Natural killer cell treated with Interleukin-12 subunit alpha and Interleukin-12 subunit beta and Interleukin-15 and Interleukin-18, amount 100 ng/mL, for 72 hours (primary cell): ENCODE measurements around the gene KIDINS220. TPM values are rescaled to one million over a fixed set of nuclear protein-coding genes. Genes with fewer than 3 reads are reported as not detected.
"Not testable (repeated sequence)": the region's sequence is repeated elsewhere in the genome, so short reads cannot be mapped to it uniquely, and the experiment has no call there.

Experiments used
- ATAC-seq, 2 donors: fragments of 150-1000 bp; cut with Tn5 transposase in 1 of 2; sonication (Bioruptor Pico), chemical (Tn5 transposase) in 1 of 2; 2 replicates each; pipeline ENCODE4 v1.10.0; 2021
- DNase-seq: peaks from one replicate; pipeline ENCODE4 v3.0.0; 2022; ENCODE audit warnings: low spot score
- H3K27ac Mint-ChIP-seq, 2 donors: 1 replicate in 1 of 2; 2 replicates in 1 of 2; pipeline ENCODE4 v1.8.0; 2022; ENCODE audit warnings: mixed read lengths in 2 of 2, mild to moderate bottlenecking in 1 of 2, moderate library complexity in 1 of 2
- H3K27me3 Mint-ChIP-seq, 2 donors: 1 replicate in 1 of 2; 2 replicates in 1 of 2; pipeline ENCODE4 v1.8.0; 2022; ENCODE audit warnings: mixed read lengths in 2 of 2
- H3K36me3 Mint-ChIP-seq: one replicate; pipeline ENCODE4 v1.8.0; 2022; ENCODE audit warnings: mixed read lengths
- H3K4me1 Mint-ChIP-seq, 2 donors: 1 replicate in 1 of 2; 2 replicates in 1 of 2; pipeline ENCODE4 v1.8.0; 2022; ENCODE audit warnings: low read depth in 2 of 2, mixed read lengths in 2 of 2, mild to moderate bottlenecking in 1 of 2
- H3K4me3 Mint-ChIP-seq: one replicate; pipeline ENCODE4 v1.8.0; 2022; ENCODE audit warnings: mixed read lengths
- H3K9me3 Mint-ChIP-seq: 2 replicates; pipeline ENCODE4 v1.8.0; 2022; ENCODE audit warnings: mixed read lengths
- total RNA-seq, 2 donors: library from RNA; stranded (reverse); gene quantifications; one replicate each; pipeline ENCODE4 v1.2.3, GENCODE V29; 2022

KIDINS220 gene
- total RNA-seq, 2 donors from 2014 or later = 39.1 to 43.8 TPM

DNA sequence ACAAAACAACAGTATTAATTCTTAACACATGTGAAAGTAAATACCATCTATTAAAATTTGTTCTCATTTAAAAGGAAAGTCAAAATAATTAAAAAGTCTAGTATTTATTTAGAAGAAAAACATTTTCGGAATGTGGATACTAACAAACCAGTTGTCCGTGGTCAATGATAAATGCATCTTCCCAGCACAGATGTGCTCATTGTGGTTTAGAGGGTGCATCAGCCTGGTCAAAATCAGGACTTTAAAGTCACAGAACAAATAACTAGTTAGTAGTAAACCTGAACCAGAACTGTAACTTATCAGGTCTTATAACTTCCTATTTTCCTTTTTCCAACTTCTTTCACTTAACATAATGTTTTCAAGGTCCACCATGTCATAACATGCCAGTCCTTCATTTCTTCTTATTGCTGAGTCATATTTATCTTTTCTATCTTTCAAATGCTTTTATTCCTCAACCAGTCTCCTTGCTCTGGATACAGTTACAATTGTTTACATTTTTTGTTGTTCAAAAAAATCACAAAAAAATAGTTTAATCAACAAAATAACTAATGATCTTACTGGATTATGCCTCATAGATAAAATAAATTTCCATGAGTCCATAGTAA lies 99.7 kb downstream of the KIDINS220 start:
- no peak for DNase-seq
- no peak for ATAC-seq
- Mint-ChIP-seq H3K4me3 (no peak overlapping the region), H3K27ac (no peak overlapping the region), H3K9me3 (no peaks in the 10 kb centered on the region), H3K36me3 (peaks cover 7% of the 10 kb centered on the region), H3K27me3 (no peaks in the 10 kb centered on the region), H3K4me1 (no peaks in the 10 kb centered on the region)

DNA sequence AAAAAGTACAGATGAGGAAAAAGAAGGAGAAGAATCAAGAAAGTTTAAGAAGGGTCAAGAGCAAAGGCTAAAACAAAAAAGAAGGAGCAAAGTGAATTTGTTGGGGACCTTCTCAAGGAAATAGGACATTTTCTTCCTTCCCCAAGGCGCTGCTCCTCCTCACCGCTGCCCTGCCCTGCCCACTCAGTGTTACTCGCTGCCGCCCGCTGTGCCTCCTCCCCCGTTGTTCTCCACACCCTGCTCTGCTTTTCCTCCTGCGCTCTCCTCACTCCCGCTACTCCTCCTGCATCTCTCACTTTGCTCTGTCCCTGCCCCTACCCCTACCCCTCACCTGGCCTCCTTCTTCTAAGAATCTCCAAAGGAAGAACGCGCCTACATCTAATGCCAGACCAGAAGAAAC lies 104.8 kb downstream of the KIDINS220 start:
- Mint-ChIP-seq H3K4me1 (no peaks in the 10 kb centered on the region), H3K27me3 (no peaks in the 10 kb centered on the region), H3K4me3 (no peak overlapping the region), H3K9me3 (no peaks in the 10 kb centered on the region), H3K36me3 (peaks cover 33% of the 10 kb centered on the region), H3K27ac (no peak overlapping the region)
- no peak for ATAC-seq
- DNase-seq = no peak

DNA sequence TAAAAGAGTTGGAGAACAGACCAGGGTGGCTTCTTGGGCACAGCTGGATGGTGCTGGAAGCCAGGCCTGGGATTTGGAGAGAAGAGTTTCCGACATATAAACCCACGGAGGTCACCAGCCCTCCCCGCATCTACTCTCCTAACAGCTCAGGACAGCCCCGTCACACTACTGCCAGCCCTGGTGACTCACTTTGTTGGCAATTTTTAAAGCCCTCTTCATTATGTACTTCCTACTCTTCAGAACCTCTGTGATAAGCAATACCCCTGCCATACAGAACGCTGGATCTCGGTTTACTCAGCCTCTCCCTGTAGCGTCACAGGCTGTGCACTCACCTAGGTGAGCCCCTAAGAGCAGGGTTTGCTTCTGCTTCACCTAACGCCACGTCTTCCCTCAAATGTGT lies 107.5 kb downstream of the KIDINS220 start:
- DNase-seq (no peak), ATAC-seq (no peak)
- Mint-ChIP-seq H3K9me3 (no peaks in the 10 kb centered on the region), H3K36me3 (peaks cover 33% of the 10 kb centered on the region), H3K27me3 (no peaks in the 10 kb centered on the region), H3K4me1 (no peaks in the 10 kb centered on the region), H3K27ac (no peak overlapping the region), H3K4me3 (no peak overlapping the region)

DNA sequence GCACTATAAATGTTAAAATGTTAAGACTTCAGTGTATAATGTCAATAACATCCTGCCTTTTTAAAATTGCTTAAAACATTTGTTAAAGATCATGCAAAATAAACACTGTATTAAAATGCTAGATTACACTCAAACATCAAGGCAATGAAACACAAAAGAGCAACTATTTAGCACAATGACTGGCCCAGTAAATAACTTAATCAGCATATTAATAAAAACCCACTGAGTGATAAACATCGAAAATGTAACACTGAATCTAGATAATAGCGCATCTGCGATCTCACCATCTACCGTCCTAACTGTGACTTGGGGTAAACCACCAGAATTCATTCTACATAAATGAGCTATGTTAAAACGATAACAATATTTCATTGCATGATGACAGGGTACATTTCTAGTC lies 108.3 kb downstream of the KIDINS220 start:
- H3K27me3 Mint-ChIP-seq, DNase-seq, H3K4me3 Mint-ChIP-seq, H3K4me1 Mint-ChIP-seq, H3K27ac Mint-ChIP-seq, ATAC-seq, H3K9me3 Mint-ChIP-seq: not testable (repeated sequence)
- H3K36me3 Mint-ChIP-seq = peaks cover 33% of the 10 kb centered on the region

DNA sequence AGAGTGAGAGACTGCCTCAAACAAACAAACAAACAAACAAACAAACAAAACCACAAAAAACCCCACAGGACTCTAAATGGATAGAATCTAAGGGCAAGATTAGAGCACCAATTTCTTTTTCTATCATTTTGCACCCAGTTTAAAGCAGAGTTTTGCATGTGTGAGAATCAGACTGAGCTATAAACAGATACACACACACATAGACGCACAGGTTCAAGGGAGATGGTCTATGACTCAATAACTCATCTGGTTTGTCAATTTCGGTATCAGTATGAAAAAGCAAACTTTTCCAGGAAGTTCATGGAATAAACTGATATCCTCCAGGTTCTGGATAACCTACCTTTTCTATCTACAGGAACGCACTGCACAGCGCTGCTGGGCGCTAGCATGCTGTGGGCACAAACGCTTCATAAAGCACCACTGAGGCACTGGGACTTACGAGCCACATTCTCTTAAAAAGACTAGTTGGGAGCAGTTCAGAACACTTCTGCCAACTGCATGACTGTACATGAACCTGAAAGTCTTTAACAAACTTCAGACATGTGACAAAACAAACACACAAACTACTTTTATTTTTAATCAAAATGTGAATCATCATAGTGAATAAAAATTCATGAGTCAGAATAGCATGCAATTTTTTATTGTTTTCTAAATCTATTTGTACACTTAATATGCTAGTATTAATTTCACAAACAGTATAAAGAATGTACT lies 109.0 kb downstream of the KIDINS220 start:
- ATAC-seq = no peak
- Mint-ChIP-seq H3K27me3 (no peaks in the 10 kb centered on the region), H3K4me1 (no peaks in the 10 kb centered on the region), H3K27ac (no peak overlapping the region), H3K9me3 (no peaks in the 10 kb centered on the region), H3K4me3 (no peak overlapping the region), H3K36me3 (peaks cover 33% of the 10 kb centered on the region)
- DNase-seq = no peak

DNA sequence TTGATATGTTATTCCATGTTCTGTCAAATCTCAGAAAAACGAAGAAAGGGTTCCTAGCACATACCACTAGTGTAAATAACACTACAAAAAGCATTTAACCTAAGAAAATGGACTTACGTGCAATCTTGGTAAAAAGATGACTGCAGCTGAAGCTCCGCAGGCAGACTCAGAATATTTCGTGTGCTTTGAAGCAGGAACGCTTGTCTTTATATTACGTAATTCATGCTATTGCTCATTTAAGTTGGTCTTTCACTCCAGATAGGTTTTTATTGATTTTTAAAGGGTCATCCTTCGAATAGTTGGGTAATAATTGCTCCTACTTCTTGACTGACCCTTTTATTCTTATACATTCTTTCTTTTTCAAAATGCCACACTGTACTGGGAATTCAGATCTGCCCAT lies 111.6 kb downstream of the KIDINS220 start:
- H3K4me1 Mint-ChIP-seq = no peaks in the 10 kb centered on the region
- no peaks in the 10 kb centered on the region for H3K9me3 Mint-ChIP-seq
- no peaks in the 10 kb centered on the region for H3K27me3 Mint-ChIP-seq
- H3K4me3 Mint-ChIP-seq = no peak overlapping the region
- no peak for DNase-seq
- H3K36me3 Mint-ChIP-seq = peaks cover 17% of the 10 kb centered on the region
- no peak for ATAC-seq
- no peak overlapping the region for H3K27ac Mint-ChIP-seq

DNA sequence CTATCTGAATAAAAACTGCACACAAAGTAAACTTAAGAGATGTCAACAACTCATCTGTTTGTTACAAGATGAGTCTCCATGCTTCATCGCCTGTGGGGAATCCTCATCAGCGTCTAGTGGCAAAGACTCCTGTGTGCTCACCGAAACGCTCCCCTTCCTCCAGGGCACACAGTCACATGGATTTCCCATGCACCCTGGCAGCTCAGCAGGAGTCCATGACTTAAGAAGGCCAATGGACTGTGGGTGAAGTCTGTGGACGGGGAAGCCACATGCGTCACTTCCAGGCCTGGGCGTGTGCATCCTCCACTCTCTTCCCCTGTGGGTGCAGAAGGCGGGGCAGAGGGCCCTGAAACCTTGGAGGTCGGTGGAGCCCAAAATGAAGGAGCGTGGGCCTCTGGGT lies 114.4 kb downstream of the KIDINS220 start:
- no peak for DNase-seq
- Mint-ChIP-seq H3K36me3 (peaks cover under 1% of the 10 kb centered on the region), H3K9me3 (no peaks in the 10 kb centered on the region), H3K4me3 (no peak overlapping the region), H3K27me3 (no peaks in the 10 kb centered on the region), H3K27ac (no peak overlapping the region), H3K4me1 (no peaks in the 10 kb centered on the region)
- ATAC-seq = no peak

DNA sequence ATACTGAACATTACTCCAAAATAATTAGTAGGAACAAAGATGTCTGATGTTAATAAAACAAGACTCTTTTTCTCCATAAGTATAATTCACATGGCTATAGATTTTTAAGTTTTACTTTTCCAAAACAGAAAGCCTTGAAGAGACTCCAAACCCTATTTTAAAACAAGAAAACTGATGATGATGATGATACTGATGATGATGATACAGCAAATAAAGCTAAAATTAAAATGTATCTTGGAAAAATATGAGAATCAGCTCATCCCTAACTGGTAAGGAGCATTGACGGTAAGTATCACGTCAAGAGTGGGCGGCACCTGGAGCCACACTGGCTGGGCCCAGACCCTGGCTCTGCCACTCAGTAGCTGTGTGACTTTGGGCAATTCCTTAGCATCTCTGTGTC lies 116.0 kb downstream of the KIDINS220 start:
- no peak overlapping the region for H3K27ac Mint-ChIP-seq
- H3K36me3 Mint-ChIP-seq = no peaks in the 10 kb centered on the region
- DNase-seq (no peak), ATAC-seq (no peak)
- no peaks in the 10 kb centered on the region for H3K4me1 Mint-ChIP-seq
- no peaks in the 10 kb centered on the region for H3K9me3 Mint-ChIP-seq
- H3K4me3 Mint-ChIP-seq = no peak overlapping the region
- no peaks in the 10 kb centered on the region for H3K27me3 Mint-ChIP-seq

DNA sequence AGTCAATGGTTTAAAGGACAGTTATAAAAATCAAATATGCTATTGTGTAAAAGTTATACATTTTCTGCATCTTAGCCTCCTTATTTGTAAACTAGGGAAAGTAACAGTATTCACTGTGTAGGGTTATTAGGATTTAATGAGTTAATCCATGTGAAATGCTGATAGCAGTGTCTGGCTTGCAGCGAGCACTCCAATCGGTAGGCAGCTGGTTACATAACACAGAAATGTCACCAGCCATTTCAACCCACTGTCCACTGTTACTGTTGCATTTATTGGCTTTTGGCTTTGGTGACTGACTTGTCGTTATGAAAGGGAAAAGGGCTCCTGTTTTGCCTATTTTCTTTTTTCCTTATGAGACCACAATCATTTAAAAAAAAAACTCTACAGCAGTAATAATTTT lies 116.7 kb downstream of the KIDINS220 start:
- peaks cover 0 to 5% of the 10 kb centered on the region in 2 donors for H3K27me3 Mint-ChIP-seq
- peaks cover 4% of the 10 kb centered on the region for H3K9me3 Mint-ChIP-seq
- ATAC-seq = no peak
- no peak overlapping the region for H3K27ac Mint-ChIP-seq
- H3K36me3 Mint-ChIP-seq = peaks cover 5% of the 10 kb centered on the region
- no peaks in the 10 kb centered on the region for H3K4me1 Mint-ChIP-seq
- H3K4me3 Mint-ChIP-seq = no peak overlapping the region
- no peak for DNase-seq

DNA sequence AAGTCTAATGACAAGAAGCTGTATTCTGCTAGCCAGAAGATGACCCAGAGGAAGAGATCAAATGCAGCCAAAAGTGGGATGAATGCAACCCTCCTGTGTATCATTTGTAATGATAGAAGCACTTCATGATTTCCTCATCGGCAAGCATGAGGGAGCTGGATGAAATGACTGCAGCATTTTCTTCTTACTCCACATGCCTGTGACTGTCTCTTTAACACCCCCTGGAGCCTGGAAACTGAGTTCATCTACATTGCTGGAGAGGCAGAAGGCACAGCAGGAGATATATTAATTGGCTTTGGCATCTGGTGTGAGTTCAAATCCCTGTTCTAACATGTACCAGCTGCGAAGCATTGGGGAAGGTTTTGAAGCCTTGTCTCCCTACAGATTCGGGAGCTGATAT lies 117.9 kb downstream of the KIDINS220 start:
- Mint-ChIP-seq H3K27ac (no peak overlapping the region), H3K36me3 (peaks cover 8% of the 10 kb centered on the region), H3K4me3 (no peak overlapping the region), H3K9me3 (peaks cover 5% of the 10 kb centered on the region), H3K27me3 (peaks cover 0 to 9% of the 10 kb centered on the region in 2 donors), H3K4me1 (no peaks in the 10 kb centered on the region)
- no peak for DNase-seq
- ATAC-seq = no peak

DNA sequence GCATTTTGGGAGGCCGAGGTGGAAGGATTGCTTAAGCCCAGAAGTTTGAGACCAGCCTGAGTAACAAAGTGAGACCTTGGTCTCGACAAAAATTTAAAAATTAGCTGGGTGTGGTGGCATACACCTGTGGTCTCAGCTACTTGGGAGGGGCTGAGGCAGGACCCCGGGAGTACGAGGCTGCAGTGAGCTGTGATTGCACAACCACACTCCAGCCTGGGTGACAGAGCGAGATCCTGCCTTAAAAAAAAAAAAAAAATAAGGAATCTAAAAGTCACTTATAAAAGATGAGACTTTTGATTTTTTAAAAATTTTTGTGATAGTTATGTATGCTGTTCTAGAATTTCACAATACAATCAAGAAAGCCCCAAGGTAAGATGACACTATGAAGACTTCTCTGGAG lies 122.4 kb downstream of the KIDINS220 start:
- DNase-seq (no peak), ATAC-seq (no peak)
- no peak overlapping the region for H3K27ac Mint-ChIP-seq
- peaks cover 0 to 10% of the 10 kb centered on the region in 2 donors for H3K27me3 Mint-ChIP-seq
- H3K36me3 Mint-ChIP-seq = peaks cover 8% of the 10 kb centered on the region
- no peak overlapping the region for H3K4me3 Mint-ChIP-seq
- H3K4me1 Mint-ChIP-seq = no peaks in the 10 kb centered on the region
- peaks cover 5% of the 10 kb centered on the region for H3K9me3 Mint-ChIP-seq

DNA sequence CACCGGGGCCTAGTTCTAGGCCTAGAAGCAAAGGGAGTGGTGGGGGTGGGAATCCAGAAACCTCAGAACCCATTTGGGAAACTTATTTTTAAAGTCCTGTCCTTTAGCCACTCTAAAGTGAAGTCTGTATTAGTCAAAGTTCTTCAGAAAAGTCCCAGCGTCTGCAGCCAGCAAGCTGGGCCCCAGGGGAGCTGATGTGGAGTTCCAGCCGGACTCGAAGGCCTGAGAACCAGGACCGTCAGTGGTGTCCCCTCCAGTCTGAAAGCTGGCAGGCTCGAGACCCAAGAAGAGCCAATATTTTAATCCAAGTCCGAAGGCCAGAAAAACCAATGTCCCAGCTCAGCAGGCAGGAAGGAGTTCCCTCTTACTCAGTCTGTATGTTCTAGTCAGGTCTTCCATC lies 123.1 kb downstream of the KIDINS220 start:
- Mint-ChIP-seq H3K27me3 (peaks cover 0 to 13% of the 10 kb centered on the region in 2 donors), H3K9me3 (peaks cover 5% of the 10 kb centered on the region), H3K4me3 (no peak overlapping the region), H3K36me3 (peaks cover 8% of the 10 kb centered on the region), H3K27ac (no peak overlapping the region), H3K4me1 (no peaks in the 10 kb centered on the region)
- ATAC-seq = no peak
- DNase-seq = no peak

DNA sequence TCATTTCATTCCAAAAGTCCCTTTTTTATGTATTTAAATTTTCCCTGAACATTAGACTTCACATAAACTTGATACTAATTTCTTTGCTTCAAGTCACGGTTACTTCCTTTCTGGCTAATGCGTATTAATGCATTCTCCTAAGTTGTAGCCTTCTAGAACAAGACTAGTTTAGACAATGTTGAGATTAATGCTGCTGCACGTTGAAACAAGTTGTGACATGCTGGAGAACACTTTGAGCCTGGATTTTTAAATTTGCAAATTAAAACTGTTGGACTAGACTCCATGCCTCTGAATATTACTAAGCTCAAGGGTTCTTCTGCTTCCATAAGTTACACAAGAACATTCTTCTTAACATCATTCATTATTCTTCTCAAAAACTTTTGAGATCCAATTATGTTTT lies 126.5 kb downstream of the KIDINS220 start:
- H3K27me3 Mint-ChIP-seq = peaks cover 0 to 10% of the 10 kb centered on the region in 2 donors

DNA sequence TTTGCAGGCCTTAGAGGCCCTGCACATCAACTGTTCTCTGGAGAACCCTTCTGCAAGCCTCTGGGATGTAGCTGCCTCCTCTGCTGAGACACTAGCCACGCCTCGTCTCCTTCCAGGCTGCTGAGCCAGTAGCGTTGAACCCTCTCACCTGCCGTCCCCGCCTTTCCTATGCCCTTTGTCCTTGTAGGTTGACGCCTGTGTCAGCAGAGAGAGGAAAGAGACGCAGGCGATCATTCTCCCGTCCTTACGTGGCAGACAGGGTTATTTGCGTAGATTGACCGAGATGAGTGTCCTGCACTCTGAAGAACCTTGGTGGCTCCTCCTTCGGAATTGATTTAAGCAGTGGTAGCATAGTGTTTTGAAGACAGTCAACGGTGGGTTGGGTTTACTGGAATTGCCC lies 127.8 kb downstream of the KIDINS220 start:
- no peak overlapping the region for H3K4me3 Mint-ChIP-seq
- no peaks in the 10 kb centered on the region for H3K9me3 Mint-ChIP-seq
- H3K27ac Mint-ChIP-seq = no peak overlapping the region
- no peaks in the 10 kb centered on the region for H3K4me1 Mint-ChIP-seq
- ATAC-seq (no peak), DNase-seq (no peak)
- H3K27me3 Mint-ChIP-seq = peaks cover 0 to 4% of the 10 kb centered on the region in 2 donors
- H3K36me3 Mint-ChIP-seq = no peaks in the 10 kb centered on the region

More for the DNA sequence above, 126.5 kb downstream of the KIDINS220 start:
- Mint-ChIP-seq H3K4me1 (no peaks in the 10 kb centered on the region), H3K4me3 (no peak overlapping the region), H3K27ac (no peak overlapping the region), H3K9me3 (peaks cover 4% of the 10 kb centered on the region), H3K36me3 (peaks cover 5% of the 10 kb centered on the region)
- ATAC-seq (no peak), DNase-seq (no peak)

DNA sequence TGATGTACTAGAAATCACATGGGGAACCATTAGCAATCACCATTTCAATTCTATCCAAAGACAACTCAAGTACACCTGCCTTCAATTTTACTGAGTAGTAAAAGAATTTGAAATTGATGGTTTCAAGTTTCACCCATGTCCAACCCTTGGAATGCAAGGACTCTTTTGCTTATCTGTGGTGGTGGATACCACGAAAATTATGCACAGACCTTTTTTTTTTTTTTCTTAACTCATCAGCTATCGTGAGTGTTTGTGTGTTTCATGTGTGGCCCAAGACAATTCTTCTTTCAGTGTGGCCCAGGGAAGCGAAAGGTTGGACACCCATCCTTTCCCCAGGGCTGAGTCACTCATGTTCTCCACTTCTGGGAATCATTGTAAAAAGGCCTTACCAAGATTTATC lies 132.5 kb downstream of the KIDINS220 start:
- Mint-ChIP-seq H3K36me3 (no peaks in the 10 kb centered on the region), H3K4me1 (no peaks in the 10 kb centered on the region), H3K27me3 (peaks cover 0 to 3% of the 10 kb centered on the region in 2 donors), H3K4me3 (no peak overlapping the region), H3K27ac (no peak overlapping the region), H3K9me3 (no peaks in the 10 kb centered on the region)
- ATAC-seq (no peak), DNase-seq (no peak)
